ENCODE results near the gene CNTF. TPM values are rescaled to one million over a fixed set of nuclear protein-coding genes. Genes with fewer than 3 reads are reported as not detected.
"Not testable (repeated sequence)": the region's sequence is repeated elsewhere in the genome, so short reads cannot be mapped to it uniquely, and the experiment has no call there.

Gene CNTF
- total RNA-seq (1 to 10 TPM in 3 of 4 donors, under 1 TPM in 1; 0.91 to 2.7 (median 1.1) TPM), polyA plus RNA-seq (0.59 TPM)
- long read RNA-seq, donor 1, result 0 reads
- long read RNA-seq, donor 2, result 0 reads
- long read RNA-seq, donor 3, transcript CNTF-201 (2 exons, 1,894 nt), result major isoform, 5 of 5 reads
- long read RNA-seq, donor 3, partial matches to known transcripts, result 0 of 5 reads
- long read RNA-seq, donor 3, other reads (novel, unspliced or antisense), result 0 of 5 reads
- long read RNA-seq, donor 4, result 0 reads

- H3K9me3 ChIP-seq (ENCODE audit: control insufficient read depth, low read length), result no peaks in the 10 kb centered on the region
- no peak within 1 kb of the TSS for H3K4me3 ChIP-seq (ENCODE audit: low read length)
- peak; percentile 56 to 63 for ATAC-seq
- intact Hi-C loops (cut with DNase I), result no loop called here
- peak in 1 of 3 donors; percentile 39 for DNase-seq
- WGBS, result 59% methylated on average over 2 of the region's 2 CpGs
- H3K4me1 ChIP-seq (ENCODE audit: control insufficient read depth, insufficient read depth, low read length), result peaks cover 1% of the 10 kb centered on the region
- no peak within 1 kb of the TSS for H3K27ac ChIP-seq (ENCODE audit: low read length)
- no peaks in the 10 kb centered on the region for H3K27me3 ChIP-seq (ENCODE audit: control insufficient read depth, insufficient read depth)
Observed at GRCh38 chr11:58622344-58622743, at the start of gene CNTF. Gene CNTF, plus strand, starts transcription at chr11:58622665. Its CDS starts 88 bp downstream, at chr11:58622753.

GRCh38 chr11:58572906-58573305, 49.6 kb upstream of the CNTF start:
- DNase-seq; H3K4me3 ChIP-seq (ENCODE audit: low read length); ATAC-seq; H3K4me1 ChIP-seq (ENCODE audit: control insufficient read depth, insufficient read depth, low read length); H3K9me3 ChIP-seq (ENCODE audit: control insufficient read depth, low read length); H3K27me3 ChIP-seq (ENCODE audit: control insufficient read depth, insufficient read depth); H3K27ac ChIP-seq (ENCODE audit: low read length): not testable (repeated sequence)
- intact Hi-C loops (cut with DNase I), result loop anchor here in 3 of 4 donors (10.0 kb wide), 1 partner anchor 102 kb away; no protein-coding TSS in a partner anchor
- WGBS, result 92% methylated on average over 14 of the region's 14 CpGs

DNA sequence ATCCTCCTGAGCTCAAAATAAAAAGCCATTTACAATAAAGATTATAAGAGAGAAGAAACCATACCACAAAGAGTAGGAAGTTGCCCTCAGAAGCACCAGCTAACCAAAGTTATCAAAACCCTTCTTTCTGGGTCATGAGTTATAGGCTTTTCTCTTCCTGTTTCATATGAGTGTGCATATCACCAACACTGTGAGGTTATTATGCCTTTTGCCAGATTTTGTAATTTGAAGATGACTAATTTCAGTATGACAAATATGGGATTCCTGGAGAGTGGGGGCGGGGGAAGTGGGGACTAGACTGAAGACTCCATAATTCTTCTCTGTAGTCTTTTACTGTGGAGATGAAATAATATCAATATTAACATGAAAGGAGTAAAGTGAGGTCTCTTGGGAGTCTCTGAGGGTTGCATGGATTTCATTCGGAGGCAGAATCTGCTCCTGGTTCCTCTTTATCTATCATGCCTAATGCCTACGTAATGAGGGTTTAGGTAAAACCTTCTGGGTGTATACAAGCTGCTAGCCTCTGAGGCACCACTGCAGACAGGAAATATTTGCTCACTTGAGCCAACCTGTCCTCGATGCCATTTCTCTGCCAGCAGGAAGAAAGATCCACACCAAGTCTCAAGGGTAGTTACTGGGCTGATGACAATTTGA, 48.9 kb upstream of the CNTF start:
- intact Hi-C loops (cut with DNase I), result loop anchor here in 3 of 4 donors (10.0 kb wide), 1 partner anchor 101 kb away; no protein-coding TSS in a partner anchor
- H3K9me3 ChIP-seq (ENCODE audit: control insufficient read depth, low read length), result no peaks in the 10 kb centered on the region
- H3K27ac ChIP-seq (ENCODE audit: low read length), result no peak overlapping the region
- WGBS, result 32% methylated on average over 4 of the region's 4 CpGs
- no peaks in the 10 kb centered on the region for H3K4me1 ChIP-seq (ENCODE audit: control insufficient read depth, insufficient read depth, low read length)
- ATAC-seq (peak in 1 of 2 donors; percentile 8), DNase-seq (peak; percentile 67 to 72 (median 69))
- H3K4me3 ChIP-seq (ENCODE audit: low read length), result no peak overlapping the region
- no peaks in the 10 kb centered on the region for H3K27me3 ChIP-seq (ENCODE audit: control insufficient read depth, insufficient read depth)

GRCh38 chr11:58574881-58575280, 47.6 kb upstream of the CNTF start:
- no peak overlapping the region for H3K27ac ChIP-seq (ENCODE audit: low read length)
- no peak for ATAC-seq
- no peaks in the 10 kb centered on the region for H3K4me1 ChIP-seq (ENCODE audit: control insufficient read depth, insufficient read depth, low read length)

DNA sequence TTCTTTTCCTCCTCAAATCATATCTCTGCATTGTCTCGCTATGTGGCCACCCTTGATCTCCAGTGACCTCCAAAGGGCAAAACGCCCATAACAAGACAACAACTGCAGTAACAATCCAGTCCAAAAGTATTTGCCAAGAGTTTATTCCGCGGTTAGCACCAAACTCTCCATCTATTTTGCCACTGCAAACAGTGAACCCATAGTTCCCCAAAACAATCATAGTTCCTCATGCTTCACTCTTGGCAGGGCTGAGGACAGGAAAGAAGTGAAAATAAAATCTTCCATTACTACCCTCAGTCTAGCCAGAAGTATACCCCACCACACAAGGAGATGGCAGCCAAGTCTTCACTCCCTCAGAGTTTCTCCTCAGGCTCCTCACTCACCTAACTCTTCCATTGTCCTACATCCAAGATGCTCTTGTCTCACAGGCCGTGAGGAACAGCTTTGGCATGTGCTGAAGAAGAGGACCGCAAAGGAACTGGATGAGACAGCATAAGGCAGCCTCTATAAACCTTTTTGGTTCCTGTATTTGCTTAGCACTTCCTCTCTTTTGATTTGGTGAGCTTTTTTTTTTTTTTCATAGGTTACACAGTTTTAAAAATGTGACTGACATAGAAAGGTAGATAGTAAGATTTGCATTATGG, 47.0 kb upstream of the CNTF start, which contains the start of gene LPXN:
TSS of gene LPXN (minus strand) at position 480 of the 644 bp plus-strand sequence. CDS start at position 396, 84 bp downstream.
- no peaks in the 10 kb centered on the region for H3K27me3 ChIP-seq (ENCODE audit: control insufficient read depth, insufficient read depth)
- no peak within 1 kb of the TSS for H3K27ac ChIP-seq (ENCODE audit: low read length)
- intact Hi-C loops (cut with DNase I), result loop anchor here in 3 of 4 donors (10.0 kb wide), 1 partner anchor 99 kb away; no protein-coding TSS in a partner anchor
- 69% methylated on average over 6 of the region's 6 CpGs for WGBS
- H3K4me3 ChIP-seq (ENCODE audit: low read length), result no peak within 1 kb of the TSS
- ATAC-seq (no peak), DNase-seq (no peak)
- no peaks in the 10 kb centered on the region for H3K4me1 ChIP-seq (ENCODE audit: control insufficient read depth, insufficient read depth, low read length)
- H3K9me3 ChIP-seq (ENCODE audit: control insufficient read depth, low read length), result no peaks in the 10 kb centered on the region

More at GRCh38 chr11:58574881-58575280, 47.6 kb upstream of the CNTF start:
- intact Hi-C loops (cut with DNase I), result loop anchor here in 3 of 4 donors (10.0 kb wide), 1 partner anchor 100 kb away; no protein-coding TSS in a partner anchor
- H3K4me3 ChIP-seq (ENCODE audit: low read length), result no peak overlapping the region
- no peak for DNase-seq
- H3K9me3 ChIP-seq (ENCODE audit: control insufficient read depth, low read length), result no peaks in the 10 kb centered on the region
- H3K27me3 ChIP-seq (ENCODE audit: control insufficient read depth, insufficient read depth), result no peaks in the 10 kb centered on the region

GRCh38 chr11:58576887-58577471, 45.5 kb upstream of the CNTF start:
- ATAC-seq, result no peak

GRCh38 chr11:58577555-58578135, 44.8 kb upstream of the CNTF start:
- peak; percentile 49 to 77 (median 76) for DNase-seq
- WGBS, result under 1% methylated on average over 21 of the region's 21 CpGs
- intact Hi-C loops (cut with DNase I), result loop anchor here in 3 of 4 donors (10.0 kb wide), 1 partner anchor 97 kb away; no protein-coding TSS in a partner anchor
- no peaks in the 10 kb centered on the region for H3K9me3 ChIP-seq (ENCODE audit: control insufficient read depth, low read length)
- ATAC-seq, result peak in 1 of 2 donors; percentile 1
- peak overlapping the region; percentile 87 for H3K4me3 ChIP-seq (ENCODE audit: low read length)
- peaks cover 2% of the 10 kb centered on the region for H3K4me1 ChIP-seq (ENCODE audit: control insufficient read depth, insufficient read depth, low read length)
- peak overlapping the region; percentile 100 for H3K27ac ChIP-seq (ENCODE audit: low read length)
- H3K27me3 ChIP-seq (ENCODE audit: control insufficient read depth, insufficient read depth), result no peaks in the 10 kb centered on the region

More at GRCh38 chr11:58576887-58577471, 45.5 kb upstream of the CNTF start:
- H3K27me3 ChIP-seq (ENCODE audit: control insufficient read depth, insufficient read depth), result no peaks in the 10 kb centered on the region
- no peaks in the 10 kb centered on the region for H3K9me3 ChIP-seq (ENCODE audit: control insufficient read depth, low read length)
- peak overlapping the region; percentile 87 for H3K4me3 ChIP-seq (ENCODE audit: low read length)
- intact Hi-C loops (cut with DNase I), result loop anchor here in 3 of 4 donors (10.0 kb wide), 1 partner anchor 98 kb away; no protein-coding TSS in a partner anchor
- 36% methylated on average over 4 of the region's 4 CpGs for WGBS
- peak overlapping the region; percentile 42 for H3K27ac ChIP-seq (ENCODE audit: low read length)
- peaks cover 2% of the 10 kb centered on the region for H3K4me1 ChIP-seq (ENCODE audit: control insufficient read depth, insufficient read depth, low read length)
- DNase-seq, result no peak

- intact Hi-C loops (cut with DNase I), result loop anchor here in 3 of 4 donors (10.0 kb wide), 1 partner anchor 97 kb away; no protein-coding TSS in a partner anchor
- ATAC-seq, result peak; percentile 87 to 88
Observed at GRCh38 chr11:58578136-58578634, 44.3 kb upstream of the CNTF start.

DNA sequence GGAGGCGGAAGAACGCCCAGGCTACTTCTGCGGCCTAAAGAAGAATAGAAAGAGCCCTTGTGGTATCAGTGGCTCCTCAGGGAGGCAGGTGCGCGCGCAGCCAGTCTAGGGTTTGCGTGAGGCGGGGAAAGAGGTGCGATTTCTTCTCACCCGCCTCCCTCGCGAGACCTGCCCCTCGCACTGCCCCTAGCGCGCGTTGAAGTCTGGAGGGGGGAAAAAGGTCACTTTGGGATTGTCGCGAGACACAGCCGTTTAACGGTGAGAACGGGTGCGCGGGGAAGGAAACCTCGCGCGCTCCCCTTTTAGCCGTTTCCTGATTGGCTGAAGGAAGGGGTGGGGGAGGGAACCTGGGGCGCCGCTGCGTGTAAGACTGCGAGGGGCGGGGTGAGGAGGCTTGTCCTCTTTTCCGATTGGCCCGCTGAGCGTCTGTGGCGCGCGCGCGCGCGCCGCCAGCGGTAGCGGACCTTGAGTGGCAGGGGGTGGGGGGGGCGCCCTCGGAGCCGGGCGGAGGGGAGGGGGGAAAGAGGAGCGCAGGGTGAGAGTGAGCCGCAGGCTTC, 43.8 kb upstream of the CNTF start, which contains the start of gene ZFP91:
TSS of gene ZFP91 (plus strand) at position 429 of the 557 bp plus-strand sequence. CDS start 219 bp downstream, outside the sequence.
- WGBS, result under 1% methylated on average over 51 of the region's 51 CpGs
- intact Hi-C loops (cut with DNase I), result loop anchor here in 3 of 4 donors (10.0 kb wide), 1 partner anchor 96 kb away; no protein-coding TSS in a partner anchor
- H3K27me3 ChIP-seq (ENCODE audit: control insufficient read depth, insufficient read depth), result no peaks in the 10 kb centered on the region

More at GRCh38 chr11:58578136-58578634, 44.3 kb upstream of the CNTF start:
- Histone ChIP-seq H3K9me3 (ENCODE audit: control insufficient read depth, low read length) (no peaks in the 10 kb centered on the region), H3K27ac (ENCODE audit: low read length) (peak overlapping the region; percentile 100), H3K27me3 (ENCODE audit: control insufficient read depth, insufficient read depth) (no peaks in the 10 kb centered on the region), H3K4me1 (ENCODE audit: control insufficient read depth, insufficient read depth, low read length) (peaks cover 2% of the 10 kb centered on the region), H3K4me3 (ENCODE audit: low read length) (peak overlapping the region; percentile 87)
- peak; percentile 96 to 97 (median 97) for DNase-seq
- under 1% methylated on average over 33 of the region's 33 CpGs for WGBS

More for the DNA sequence above, 43.8 kb upstream of the CNTF start, which contains the start of gene ZFP91:
- Histone ChIP-seq H3K27ac (ENCODE audit: low read length) (peak within 1 kb of the TSS; percentile 100), H3K9me3 (ENCODE audit: control insufficient read depth, low read length) (no peaks in the 10 kb centered on the region), H3K4me3 (ENCODE audit: low read length) (peak within 1 kb of the TSS; percentile 87), H3K4me1 (ENCODE audit: control insufficient read depth, insufficient read depth, low read length) (peaks cover 2% of the 10 kb centered on the region)
- ATAC-seq, result peak; percentile 92 to 93
- DNase-seq, result peak; percentile 98 to 99 (median 99)

All from right cardiac atrium (tissue), 5 donors.